A673 (cell line): ENCODE measurements around the gene DTNA. TPM values are rescaled to one million over a fixed set of nuclear protein-coding genes. Genes with fewer than 3 reads are reported as not detected.

Experiments used
- BruUV-seq: library from RNA; stranded (reverse); fragments of 400-500 nt; replicated peaks from 2 replicates; lab custom pipeline; 2021; lab: Mats Ljungman, UMichigan
- CTCF ChIA-PET: fragments of 300-600 bp; sonication (Branson Sonifier 250); formaldehyde crosslinking; loops from one replicate; lab custom pipeline; 2022; ENCODE audit warnings: antibody characterized with exemption; lab: Charles Lee
- POLR2A ChIA-PET: fragments of 300-600 bp; sonication (Branson Sonifier 250); formaldehyde crosslinking; loops from one replicate; lab custom pipeline; 2022; ENCODE audit warnings: antibody characterized with exemption; ENCODE audit not compliant: low non-redundant PET; lab: Charles Lee
- DNase-seq: peaks from one replicate; pipeline ENCODE4 v3.0.0-alpha.2; 2015; ENCODE audit warnings: low spot score
- H3K27ac ChIP-seq: fragments of 200-600 bp; sonication (generic); 2 replicates; pipeline ENCODE4 v1.5.1; 2016; ENCODE audit warnings: mixed run types, low read depth, mild to moderate bottlenecking, mixed read lengths, antibody characterized with exemption, low read length; ENCODE audit not compliant: poor library complexity, severe bottlenecking
- H3K27me3 ChIP-seq: fragments of 200-600 bp; sonication (generic); replicated peaks from 2 replicates; pipeline ENCODE4 v1.6.1; 2017; ENCODE audit warnings: mixed run types, low read depth, mild to moderate bottlenecking, mixed read lengths, antibody characterized with exemption, low read length; ENCODE audit not compliant: insufficient read depth, poor library complexity
- H3K36me3 ChIP-seq: fragments of 200-600 bp; sonication (generic); 2 replicates; pipeline ENCODE4 v1.6.1; 2016; ENCODE audit warnings: mixed run types, mild to moderate bottlenecking, mixed read lengths, antibody characterized with exemption, low read length; ENCODE audit not compliant: insufficient read depth, poor library complexity, severe bottlenecking
- H3K4me1 ChIP-seq: fragments of 200-600 bp; sonication (generic); 2 replicates; pipeline ENCODE4 v1.6.1; 2017; ENCODE audit warnings: mixed run types, mild to moderate bottlenecking, mixed read lengths, antibody characterized with exemption, low read length; ENCODE audit not compliant: insufficient read depth, poor library complexity, severe bottlenecking
- H3K4me3 ChIP-seq: fragments of 200-600 bp; sonication (generic); 2 replicates; pipeline ENCODE4 v1.5.1; 2016; ENCODE audit warnings: low read depth, mixed run types, mild to moderate bottlenecking, mixed read lengths, low read length; ENCODE audit not compliant: poor library complexity, severe bottlenecking
- H3K9me3 ChIP-seq: fragments of 200-600 bp; sonication (generic); 2 replicates; pipeline ENCODE4 v1.6.1; 2016; ENCODE audit warnings: mixed run types, low read depth, mild to moderate bottlenecking, mixed read lengths, antibody characterized with exemption, low read length; ENCODE audit not compliant: poor library complexity, severe bottlenecking
- CTCF ChIP-seq: fragments of 300-800, 200-600 bp; sonication (generic); conservative IDR thresholded peaks from 2 replicates; pipeline ENCODE4 v1.5.1; 2017; ENCODE audit warnings: low read depth, mild to moderate bottlenecking, antibody characterized with exemption, low read length, moderate library complexity, mixed read lengths
- EZH2 ChIP-seq: fragments of 200-600 bp; sonication (generic); IDR thresholded peaks from 2 replicates; pipeline ENCODE4 v1.6.1; 2017; ENCODE audit warnings: borderline replicate concordance, low read depth, mild to moderate bottlenecking, mixed read lengths, antibody characterized with exemption, low read length; ENCODE audit not compliant: poor library complexity, severe bottlenecking
- intact Hi-C: fragments of 100-400 bp; cut with micrococcal nuclease; formaldehyde crosslinking; loops from one replicate; pipeline ENCODE4 v1.10.0; 2022; ENCODE audit not compliant: unreplicated experiment
- total RNA-seq: library from RNA; stranded (reverse); gene quantifications from 2 replicates; pipeline ENCODE4 v1.2.3, GENCODE V29; 2021

DTNA gene
- total RNA-seq, 1 experiment from 2014 or later, result 18.6 TPM

GRCh38 chr18:34848156-34848555 lies 138.1 kb downstream of the DTNA start:
- H3K27me3 ChIP-seq, result no peaks in the 10 kb centered on the region
- TF ChIP-seq CTCF (no peak), EZH2 (no peak)
- no peaks in the 10 kb centered on the region for H3K9me3 ChIP-seq
- H3K4me1 ChIP-seq, result peaks cover 5% of the 10 kb centered on the region
- ChIA-PET POLR2A (no interaction called here), CTCF (no interaction called here)
- no peaks in the 10 kb centered on the region for H3K36me3 ChIP-seq
- no peak for DNase-seq
- H3K27ac ChIP-seq, result no peak overlapping the region
- no TSS peak for BruUV-seq
- intact Hi-C loops, result no loop called here
- no peak overlapping the region for H3K4me3 ChIP-seq

- ChIA-PET POLR2A (no interaction called here), CTCF (no interaction called here)
- no peak overlapping the region for H3K27ac ChIP-seq
- peaks cover 5% of the 10 kb centered on the region for H3K4me1 ChIP-seq
- no peak for TF ChIP-seq CTCF
- TF ChIP-seq EZH2, result no peak
- intact Hi-C loops, result no loop called here
- no peak overlapping the region for H3K4me3 ChIP-seq
- H3K27me3 ChIP-seq, result no peaks in the 10 kb centered on the region
- no TSS peak for BruUV-seq
- no peaks in the 10 kb centered on the region for H3K36me3 ChIP-seq
- no peak for DNase-seq
- H3K9me3 ChIP-seq, result no peaks in the 10 kb centered on the region
Observed at GRCh38 chr18:34848695-34849094, 138.6 kb downstream of the DTNA start.

GRCh38 chr18:34857320-34857719 lies 147.2 kb downstream of the DTNA start:
- TF ChIP-seq CTCF (no peak), EZH2 (no peak)
- no peak for DNase-seq
- POLR2A ChIA-PET, result no interaction called here
- H3K4me1 ChIP-seq, result no peaks in the 10 kb centered on the region
- no peak overlapping the region for H3K27ac ChIP-seq
- H3K4me3 ChIP-seq, result no peak overlapping the region
- no peaks in the 10 kb centered on the region for H3K9me3 ChIP-seq
- CTCF ChIA-PET, result no interaction called here
- BruUV-seq, result no TSS peak
- H3K27me3 ChIP-seq, result no peaks in the 10 kb centered on the region
- intact Hi-C loops, result no loop called here
- no peaks in the 10 kb centered on the region for H3K36me3 ChIP-seq
